GM18499 (cell line): ENCODE data around the gene QTRT2.

Experiments used
- ATAC-seq: cut with Tn5 transposase; IDR thresholded peaks from one replicate; pipeline ENCODE4 v1.9.1; 2021; ENCODE audit warnings: moderate number of reproducible peaks; ENCODE audit not compliant: insufficient read depth, unreplicated experiment

QTRT2 gene

GRCh38 chr3:114056130-114057010 lies at the start of gene QTRT2, which contains the start of gene CCDC191:
Gene QTRT2, plus strand, starts transcription at chr3:114056737. Its CDS starts 8,521 bp downstream, at chr3:114065258.
Gene CCDC191, minus strand, starts transcription at chr3:114056526. Its CDS starts 60 bp downstream, at chr3:114056466.
- ATAC-seq, result peak; percentile 89

GRCh38 chr3:114011059-114011797 lies 45.3 kb upstream of the QTRT2 start:
- peak; percentile 77 for ATAC-seq

GRCh38 chr3:114014211-114014610 lies 42.3 kb upstream of the QTRT2 start:
- no peak for ATAC-seq

- no peak for ATAC-seq
These were observed 37.1 kb upstream of the QTRT2 start for GRCh38 chr3:114019486-114019885.

GRCh38 chr3:114020907-114021306 lies 35.6 kb upstream of the QTRT2 start:
- no peak for ATAC-seq

GRCh38 chr3:114022145-114022802 lies 34.3 kb upstream of the QTRT2 start:
- ATAC-seq, result no peak

- ATAC-seq, result no peak
These were observed 31.1 kb upstream of the QTRT2 start for GRCh38 chr3:114025451-114025850.

GRCh38 chr3:114026331-114026730 lies 30.2 kb upstream of the QTRT2 start:
- ATAC-seq, result no peak

- ATAC-seq, result no peak
These were observed 22.8 kb upstream of the QTRT2 start for GRCh38 chr3:114033721-114034120.

- no peak for ATAC-seq
These were observed 22.3 kb upstream of the QTRT2 start for GRCh38 chr3:114034211-114034610.

GRCh38 chr3:114034787-114035545 lies 21.6 kb upstream of the QTRT2 start:
- ATAC-seq, result no peak

- ATAC-seq, result no peak
These were observed 20.6 kb upstream of the QTRT2 start for GRCh38 chr3:114035896-114036295.

- ATAC-seq, result no peak
These were observed 13.3 kb upstream of the QTRT2 start for GRCh38 chr3:114043205-114043604.

- ATAC-seq, result no peak
These were observed 4.3 kb upstream of the QTRT2 start for GRCh38 chr3:114052216-114052615.

GRCh38 chr3:114057011-114057347 lies 442 bp downstream of the QTRT2 start:
- peak; percentile 1 for ATAC-seq

- no peak for ATAC-seq
These were observed 2.1 kb downstream of the QTRT2 start for GRCh38 chr3:114058646-114059045.

- no peak for ATAC-seq
These were observed 4.5 kb downstream of the QTRT2 start for GRCh38 chr3:114060906-114061655.

GRCh38 chr3:114067804-114068203 lies 11.3 kb downstream of the QTRT2 start:
- no peak for ATAC-seq

GRCh38 chr3:114068336-114068735 lies 11.8 kb downstream of the QTRT2 start:
- no peak for ATAC-seq
